Stimulated activated CD8-positive, alpha-beta memory T cell treated with anti-CD3 and anti-CD28 coated beads, Interleukin-12 subunit alpha, Interleukin-12 subunit beta, amount 100 ng/mL, for 4 hours (primary cell): ENCODE measurements around the gene RTKN2.

Experiments
- DNase-seq: peaks from one replicate; pipeline ENCODE4 v3.0.0-alpha.2; 2020; ENCODE audit warnings: low read depth

RTKN2 gene

DNA sequence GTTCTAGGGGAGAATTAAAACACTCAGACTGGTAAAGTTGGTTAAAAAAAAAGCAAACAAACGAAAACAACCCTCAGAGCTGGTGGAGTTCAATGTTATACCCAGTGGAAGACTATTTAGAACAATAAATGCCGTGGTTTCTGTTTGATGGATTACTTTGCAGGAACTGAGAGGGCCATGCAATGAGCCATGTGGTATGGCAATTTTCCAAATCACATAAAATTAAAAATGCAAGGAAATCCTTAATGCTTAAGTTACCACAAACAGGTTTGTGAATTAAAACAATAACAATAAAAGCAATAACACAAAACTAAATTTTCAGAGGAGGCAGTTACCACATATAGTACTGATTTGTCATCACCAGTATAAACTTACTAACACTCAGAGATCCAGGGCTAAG lies 96.9 kb downstream of the RTKN2 start:
- no peak for DNase-seq

GRCh38 chr10:62170732-62171131 lies 97.9 kb downstream of the RTKN2 start:
- DNase-seq = no peak

GRCh38 chr10:62166331-62167131 lies 102.1 kb downstream of the RTKN2 start:
- no peak for DNase-seq

DNA sequence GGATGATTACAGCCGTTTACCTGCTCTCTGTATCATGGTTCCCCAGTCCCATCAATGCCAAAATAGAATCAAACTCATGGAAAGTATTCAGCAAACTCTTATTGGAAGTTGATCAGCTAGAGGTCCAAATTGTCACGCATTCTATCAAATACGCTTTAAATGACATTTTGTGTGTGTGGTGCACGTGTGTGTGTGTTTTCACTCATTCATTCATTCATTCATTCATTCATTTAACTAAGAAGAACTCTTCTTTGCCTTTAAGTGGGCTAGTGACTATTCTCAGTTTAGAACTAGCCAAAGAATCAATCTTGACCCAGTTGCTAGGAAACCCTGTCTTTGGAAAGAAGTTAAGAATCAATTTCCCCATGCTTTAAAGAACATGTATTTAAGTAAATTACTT lies 102.8 kb downstream of the RTKN2 start:
- no peak for DNase-seq

DNA sequence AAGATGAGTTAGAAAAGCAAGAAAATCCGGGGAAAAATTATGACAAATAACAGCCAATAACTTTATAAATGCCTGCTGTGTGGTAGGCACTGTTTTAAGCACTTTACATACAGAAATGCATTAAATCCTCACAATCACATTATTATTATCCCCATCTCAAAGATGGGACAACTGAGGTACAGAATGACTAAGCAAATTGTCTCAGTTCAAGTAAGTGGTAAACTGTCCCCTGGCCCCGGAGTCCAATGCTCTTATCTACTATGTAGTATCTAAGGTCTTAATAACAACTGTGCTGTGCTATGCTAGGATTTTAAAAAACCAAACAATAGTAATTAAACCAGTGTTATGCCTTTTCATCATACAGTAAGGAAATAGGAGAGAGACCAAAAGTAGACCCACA lies 105.6 kb downstream of the RTKN2 start:
- DNase-seq = no peak

GRCh38 chr10:62162261-62162981 lies 106.2 kb downstream of the RTKN2 start:
- no peak for DNase-seq

DNA sequence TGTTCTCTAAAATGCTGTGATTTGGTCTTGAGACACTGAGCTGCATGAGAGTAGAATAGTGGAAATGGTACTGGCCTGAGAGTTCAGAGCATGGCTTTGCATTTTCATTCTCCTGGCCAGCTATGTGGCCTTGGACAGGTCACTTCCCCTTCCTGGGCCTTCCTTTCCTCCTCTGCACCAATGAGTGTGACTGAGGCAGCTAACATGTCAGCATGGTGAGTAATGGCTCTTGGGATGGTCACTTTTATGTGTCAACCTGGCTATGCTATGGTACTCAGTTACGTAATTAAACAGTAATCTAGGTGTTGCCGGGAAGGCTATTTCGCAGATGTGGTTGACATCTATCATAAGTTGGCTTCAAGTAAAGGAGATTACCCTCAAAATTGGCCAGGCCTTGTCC lies 109.3 kb downstream of the RTKN2 start:
- no peak for DNase-seq

GRCh38 chr10:62157601-62158000 lies 111.0 kb downstream of the RTKN2 start:
- DNase-seq = no peak

DNA sequence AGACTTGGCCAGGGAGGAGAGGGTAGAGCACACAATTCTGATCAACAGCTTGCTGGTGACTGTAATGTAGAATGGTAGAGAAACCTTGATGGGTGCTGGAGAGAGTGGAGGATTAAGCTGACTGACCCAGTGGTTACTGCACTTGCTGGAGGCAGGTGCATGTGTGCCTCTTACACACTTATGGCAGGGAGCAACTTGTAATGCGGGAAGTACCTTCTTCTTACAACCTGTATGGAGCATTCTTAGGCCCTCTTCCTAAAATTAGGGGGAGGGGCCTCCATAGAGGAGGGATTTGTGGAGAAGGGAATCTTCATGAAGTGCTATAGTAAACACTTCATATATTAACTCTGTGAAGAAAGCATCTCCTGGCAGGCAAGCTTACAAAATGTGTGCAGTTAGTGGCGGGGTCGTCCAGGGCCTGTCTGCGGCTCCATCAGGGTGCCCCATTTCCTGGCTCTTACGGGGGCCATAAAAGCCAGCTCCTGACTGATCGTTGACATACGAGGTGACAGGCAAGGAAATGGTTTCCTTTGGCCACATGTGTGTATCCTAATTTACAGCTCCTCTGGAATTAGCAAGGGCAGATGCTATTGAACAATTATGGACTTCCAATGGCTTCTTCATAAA lies 113.5 kb downstream of the RTKN2 start:
- no peak for DNase-seq

DNA sequence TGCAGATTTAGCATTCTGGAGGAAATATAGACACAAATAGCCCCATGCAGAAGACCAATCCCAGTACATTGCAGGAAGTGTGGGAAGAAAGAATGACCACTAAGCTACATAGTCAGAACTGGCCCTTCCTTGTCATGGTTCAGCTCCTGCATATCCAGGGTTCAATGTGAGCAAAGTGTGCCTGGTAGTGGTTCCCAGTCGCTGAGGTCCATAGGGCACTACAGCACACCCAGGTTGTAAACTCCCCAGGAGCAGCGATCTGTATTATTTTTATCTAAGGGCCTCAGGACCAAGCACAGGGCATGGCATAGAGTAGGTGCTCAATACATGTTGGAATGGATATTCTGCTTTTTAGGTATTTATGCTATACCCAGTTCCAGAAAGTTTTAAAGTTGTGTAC lies 114.4 kb downstream of the RTKN2 start:
- no peak for DNase-seq

- DNase-seq = no peak
Measured at GRCh38 chr10:62153191-62153590, 115.5 kb downstream of the RTKN2 start.

GRCh38 chr10:62149621-62150020 lies 119.0 kb downstream of the RTKN2 start:
- no peak for DNase-seq

DNA sequence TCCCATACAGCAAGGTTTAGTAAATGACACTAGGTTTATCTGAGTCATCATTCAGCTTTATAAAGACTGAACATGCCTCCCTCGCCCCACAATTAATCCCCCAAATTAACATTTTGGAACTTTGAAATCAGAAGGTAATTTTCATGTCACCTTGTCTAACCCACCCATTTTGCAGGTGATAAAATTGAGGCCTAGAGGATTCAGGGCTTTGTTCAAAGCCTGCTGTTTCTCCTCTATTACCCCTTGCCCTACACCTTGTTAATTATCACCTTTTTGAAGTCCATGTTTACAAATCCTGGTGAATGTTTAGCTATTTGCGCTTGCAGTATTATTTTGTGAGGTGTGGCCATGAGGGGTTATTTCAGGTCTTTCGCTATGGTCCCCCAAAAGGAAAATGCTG lies 120.5 kb downstream of the RTKN2 start:
- DNase-seq = no peak

DNA sequence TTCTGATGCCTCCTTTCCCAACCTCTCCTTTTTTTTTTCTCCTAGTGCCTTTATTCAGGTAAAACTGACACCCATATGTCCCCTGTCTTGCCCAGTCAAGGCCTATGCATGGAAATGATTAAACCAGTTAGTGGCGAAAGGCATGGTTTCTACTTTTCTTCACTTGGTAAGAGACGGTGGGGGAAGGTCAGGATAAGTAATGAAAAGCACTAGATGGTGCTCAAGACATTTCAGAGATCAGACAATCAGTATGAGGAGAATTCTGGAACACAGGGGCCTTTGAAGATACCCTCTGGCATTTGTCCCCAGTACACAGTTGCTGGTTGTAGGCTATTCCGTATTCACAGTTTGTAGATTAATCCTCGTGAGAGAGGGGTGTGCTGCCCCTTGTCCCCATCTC lies 121.2 kb downstream of the RTKN2 start:
- DNase-seq = no peak

DNA sequence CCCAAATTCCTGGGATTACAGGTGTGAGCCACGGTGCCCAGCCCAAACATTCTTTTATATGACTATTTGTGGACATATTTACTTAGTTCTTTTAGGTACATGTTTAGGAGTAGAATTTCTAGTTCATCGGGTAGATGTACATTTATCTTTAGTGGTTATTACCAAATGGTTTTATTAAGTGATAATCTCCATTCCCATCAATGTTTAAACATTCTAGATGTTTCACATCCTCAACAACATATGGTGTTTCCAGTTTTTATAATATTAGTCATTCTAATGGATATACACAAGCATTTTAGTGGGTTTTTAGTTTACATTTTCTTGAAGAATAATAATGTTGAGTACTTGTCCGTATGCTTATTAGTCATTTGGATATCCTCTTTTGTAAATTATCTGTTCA lies 131.7 kb downstream of the RTKN2 start:
- DNase-seq = no peak

- no peak for DNase-seq
Measured at GRCh38 chr10:62133618-62134017, 135.0 kb downstream of the RTKN2 start.
